Lower leg skin (tissue), 3 donors: Measurements from ENCODE around the gene AIDA.

Source experiments
- CTCF ChIP-seq, 3 donors: fragments of 450-650 bp; IDR thresholded peaks; one replicate each; pipeline ENCODE4 v1.5.1; 2016; ENCODE audit warnings: antibody characterized with exemption in 3 of 3, mild to moderate bottlenecking in 3 of 3, moderate library complexity in 2 of 3
- POLR2A ChIP-seq, 2 donors: fragments of 450-650 bp; IDR thresholded peaks; one replicate each; pipeline ENCODE4 v1.6.1; 2016 to 2017; ENCODE audit warnings: antibody characterized with exemption in 2 of 2, mild to moderate bottlenecking in 1 of 2, moderate library complexity in 1 of 2

- TF ChIP-seq CTCF (IDR thresholded peaks at IDR 0.05) (no peak), POLR2A (IDR thresholded peaks at IDR 0.05) (no peak)
Observed at GRCh38 chr1:222716393-222716792, 4.1 kb upstream of the AIDA start.
